K562 (cell line): Measurements from ENCODE around the gene DCAF5.

Experiments
- PATZ1 ChIP-seq: fragments of 250-450 bp; sonication (Bioruptor Pico); IDR thresholded peaks from 2 replicates; pipeline ENCODE4 v1.5.0; 2020; ENCODE audit warnings: mild to moderate bottlenecking, borderline replicate concordance
- REST ChIP-seq, 2 experiments: fragments of 450-650 bp; formaldehyde crosslinking in 1 of 2; IDR thresholded peaks; 2 replicates each; pipeline versions ENCODE4 v1.4.0 to v1.6.1; 2014 to 2020; ENCODE audit warnings: mild to moderate bottlenecking in 2 of 2, borderline replicate concordance in 1 of 2, low read depth in 1 of 2

GRCh38 chr14:69088586-69088985, 64.3 kb downstream of the DCAF5 start:
- TF ChIP-seq REST (IDR thresholded peaks at IDR 0.05; ENCODE audit: borderline replicate concordance) (no peak), REST (CRISPR knock-in tag; IDR thresholded peaks at IDR 0.05; ENCODE audit: low read depth) (no peak), PATZ1 (CRISPR knock-in tag) (no peak)
